Measurements from ENCODE around the gene GHITM.
"Not testable (repeated sequence)": the region's sequence is repeated elsewhere in the genome, so short reads cannot be mapped to it uniquely, and the experiment has no call there.

GHITM gene
- total RNA-seq: 132 to 460 (median 236) reads per million in 9 experiments

- peak; percentile 100 for DNase-seq
- ATAC-seq (replicated peaks): peak; percentile 87
- no peaks in the 10 kb centered on the region for H3K9me3 Mint-ChIP-seq
- peaks cover 12 to 22% of the 10 kb centered on the region in 2 donors for H3K4me1 Mint-ChIP-seq (ENCODE audit: low read depth in 2 of 2)
- H3K27me3 Mint-ChIP-seq: no peaks in the 10 kb centered on the region
- peak within 1 kb of the TSS; percentile 86 to 90 for H3K4me3 Mint-ChIP-seq
- peak within 1 kb of the TSS; percentile 98 for H3K27ac Mint-ChIP-seq
- peaks cover 56% of the 10 kb centered on the region for H3K36me3 Mint-ChIP-seq (ENCODE audit: insufficient read depth)
These were observed at the start of gene GHITM for GRCh38 chr10:84139126-84140035. TSS of gene GHITM (plus strand) at chr10:84139509. CDS start at chr10:84141501, 1,992 bp downstream.

GRCh38 chr10:84095811-84096497, 43.4 kb upstream of the GHITM start:
- DNase-seq: no peak
- Mint-ChIP-seq H3K36me3 (ENCODE audit: insufficient read depth) (no peaks in the 10 kb centered on the region), H3K4me3 (no peak overlapping the region), H3K4me1 (ENCODE audit: low read depth in 2 of 2) (no peaks in the 10 kb centered on the region), H3K9me3 (no peaks in the 10 kb centered on the region), H3K27ac (no peak overlapping the region), H3K27me3 (peaks cover 9 to 15% of the 10 kb centered on the region in 2 donors)
- ATAC-seq (replicated peaks): no peak

- no peaks in the 10 kb centered on the region for H3K9me3 Mint-ChIP-seq
- no peaks in the 10 kb centered on the region for H3K4me1 Mint-ChIP-seq (ENCODE audit: low read depth in 2 of 2)
- H3K4me3 Mint-ChIP-seq: no peak overlapping the region
- peaks cover 9 to 15% of the 10 kb centered on the region in 2 donors for H3K27me3 Mint-ChIP-seq
- ATAC-seq (replicated peaks): no peak
- no peak overlapping the region for H3K27ac Mint-ChIP-seq
- H3K36me3 Mint-ChIP-seq (ENCODE audit: insufficient read depth): no peaks in the 10 kb centered on the region
- no peak for DNase-seq
These were observed 41.4 kb upstream of the GHITM start for GRCh38 chr10:84097787-84098353.

- no peaks in the 10 kb centered on the region for H3K4me1 Mint-ChIP-seq (ENCODE audit: low read depth in 2 of 2)
- no peak overlapping the region for H3K4me3 Mint-ChIP-seq
- no peaks in the 10 kb centered on the region for H3K36me3 Mint-ChIP-seq (ENCODE audit: insufficient read depth)
- H3K27me3 Mint-ChIP-seq: peaks cover 8 to 15% of the 10 kb centered on the region in 2 donors
- no peaks in the 10 kb centered on the region for H3K9me3 Mint-ChIP-seq
- DNase-seq (no peak), ATAC-seq (replicated peaks) (no peak)
- no peak overlapping the region for H3K27ac Mint-ChIP-seq
These were observed 40.6 kb upstream of the GHITM start for GRCh38 chr10:84098667-84099066.

GRCh38 chr10:84101042-84101441, 38.3 kb upstream of the GHITM start:
- H3K4me3 Mint-ChIP-seq: no peak overlapping the region
- DNase-seq (no peak), ATAC-seq (replicated peaks) (no peak)
- no peaks in the 10 kb centered on the region for H3K4me1 Mint-ChIP-seq (ENCODE audit: low read depth in 2 of 2)
- H3K9me3 Mint-ChIP-seq: no peaks in the 10 kb centered on the region
- H3K36me3 Mint-ChIP-seq (ENCODE audit: insufficient read depth): no peaks in the 10 kb centered on the region
- no peak overlapping the region for H3K27ac Mint-ChIP-seq
- H3K27me3 Mint-ChIP-seq: peaks cover 8 to 15% of the 10 kb centered on the region in 2 donors

GRCh38 chr10:84108797-84109196, 30.5 kb upstream of the GHITM start:
- DNase-seq (no peak), ATAC-seq (replicated peaks) (no peak)
- no peak overlapping the region for H3K27ac Mint-ChIP-seq
- no peak overlapping the region for H3K4me3 Mint-ChIP-seq
- H3K9me3 Mint-ChIP-seq: no peaks in the 10 kb centered on the region
- peaks cover 21 to 29% of the 10 kb centered on the region in 2 donors for H3K27me3 Mint-ChIP-seq
- H3K4me1 Mint-ChIP-seq (ENCODE audit: low read depth in 2 of 2): no peaks in the 10 kb centered on the region
- peaks cover 2% of the 10 kb centered on the region for H3K36me3 Mint-ChIP-seq (ENCODE audit: insufficient read depth)

GRCh38 chr10:84109772-84110171, 29.5 kb upstream of the GHITM start:
- H3K27me3 Mint-ChIP-seq: peaks cover 21 to 39% of the 10 kb centered on the region in 2 donors
- not testable (repeated sequence) for H3K4me1 Mint-ChIP-seq (ENCODE audit: low read depth in 2 of 2); ATAC-seq (replicated peaks); H3K27ac Mint-ChIP-seq; H3K36me3 Mint-ChIP-seq (ENCODE audit: insufficient read depth); H3K9me3 Mint-ChIP-seq; DNase-seq; H3K4me3 Mint-ChIP-seq

GRCh38 chr10:84113468-84113867, 25.8 kb upstream of the GHITM start:
- DNase-seq; ATAC-seq (replicated peaks); H3K9me3 Mint-ChIP-seq; H3K4me3 Mint-ChIP-seq; H3K4me1 Mint-ChIP-seq (ENCODE audit: low read depth in 2 of 2); H3K27ac Mint-ChIP-seq; H3K36me3 Mint-ChIP-seq (ENCODE audit: insufficient read depth): not testable (repeated sequence)
- H3K27me3 Mint-ChIP-seq: peaks cover 46 to 47% of the 10 kb centered on the region in 2 donors

- H3K4me3 Mint-ChIP-seq: no peak overlapping the region
- peaks cover 2% of the 10 kb centered on the region for H3K36me3 Mint-ChIP-seq (ENCODE audit: insufficient read depth)
- DNase-seq (no peak), ATAC-seq (replicated peaks) (no peak)
- no peaks in the 10 kb centered on the region for H3K9me3 Mint-ChIP-seq
- H3K27ac Mint-ChIP-seq: no peak overlapping the region
- peaks cover 41 to 48% of the 10 kb centered on the region in 2 donors for H3K27me3 Mint-ChIP-seq
- no peaks in the 10 kb centered on the region for H3K4me1 Mint-ChIP-seq (ENCODE audit: low read depth in 2 of 2)
These were observed 25.1 kb upstream of the GHITM start for GRCh38 chr10:84114088-84114667.

GRCh38 chr10:84117204-84117603, 22.1 kb upstream of the GHITM start:
- not testable (repeated sequence) for H3K27ac Mint-ChIP-seq; H3K4me1 Mint-ChIP-seq (ENCODE audit: low read depth in 2 of 2); ATAC-seq (replicated peaks); H3K36me3 Mint-ChIP-seq (ENCODE audit: insufficient read depth); H3K9me3 Mint-ChIP-seq; H3K4me3 Mint-ChIP-seq; DNase-seq
- peaks cover 33 to 44% of the 10 kb centered on the region in 2 donors for H3K27me3 Mint-ChIP-seq

- Mint-ChIP-seq H3K4me1 (ENCODE audit: low read depth in 2 of 2) (no peaks in the 10 kb centered on the region), H3K9me3 (no peaks in the 10 kb centered on the region)
- ATAC-seq (replicated peaks): no peak
These were observed 21.5 kb upstream of the GHITM start for GRCh38 chr10:84117686-84118394.

GRCh38 chr10:84118395-84119006, 20.8 kb upstream of the GHITM start:
- no peak overlapping the region for H3K27ac Mint-ChIP-seq
- no peaks in the 10 kb centered on the region for H3K9me3 Mint-ChIP-seq
- H3K4me1 Mint-ChIP-seq (ENCODE audit: low read depth in 2 of 2): no peaks in the 10 kb centered on the region
- DNase-seq (no peak), ATAC-seq (replicated peaks) (no peak)
- no peaks in the 10 kb centered on the region for H3K36me3 Mint-ChIP-seq (ENCODE audit: insufficient read depth)
- H3K27me3 Mint-ChIP-seq: peaks cover 33 to 44% of the 10 kb centered on the region in 2 donors
- no peak overlapping the region for H3K4me3 Mint-ChIP-seq

More at GRCh38 chr10:84117686-84118394, 21.5 kb upstream of the GHITM start:
- DNase-seq: no peak
- Mint-ChIP-seq H3K4me3 (no peak overlapping the region), H3K36me3 (ENCODE audit: insufficient read depth) (no peaks in the 10 kb centered on the region), H3K27me3 (peaks cover 33 to 44% of the 10 kb centered on the region in 2 donors), H3K27ac (no peak overlapping the region)

Data from effector memory CD8-positive, alpha-beta T cell (primary cell).